OCI-LY7 (cell line): Measurements from ENCODE around the gene TELO2.

Experiments used
- CTCF ChIP-seq: fragments of 200-600 bp; sonication (generic); conservative IDR thresholded peaks from 2 replicates; pipeline ENCODE4 v1.5.1; 2014; ENCODE audit warnings: mild to moderate bottlenecking, antibody characterized with exemption, low read length, moderate library complexity, mixed read lengths
- EZH2phosphoT487 ChIP-seq: fragments of 200-600 bp; sonication (generic); IDR thresholded peaks from 2 replicates; pipeline ENCODE4 v1.6.1; 2018; ENCODE audit warnings: low read depth, borderline replicate concordance, mild to moderate bottlenecking, mixed run types, antibody characterized with exemption, low read length, moderate library complexity, mixed read lengths

- no peak for TF ChIP-seq CTCF
- no peak for TF ChIP-seq EZH2phosphoT487
Measured at GRCh38 chr16:1541293-1542165, 48.4 kb downstream of the TELO2 start.
